B cell (primary cell): ENCODE measurements around the gene MYO1B. TPM values are rescaled to one million over a fixed set of nuclear protein-coding genes. Genes with fewer than 3 reads are reported as not detected.

ENCODE experiments used
- ATAC-seq: fragments of 200-7000 bp; cut with Tn5 transposase; one replicate; pipeline ENCODE4 v1.10.0; 2021; ENCODE audit warnings: low read depth, mild to moderate bottlenecking, moderate number of reproducible peaks, moderate library complexity
- CTCF ChIA-PET: fragments of 350-600 bp; sonication (Branson Sonifier 250); formaldehyde crosslinking; loops from one replicate; lab custom pipeline; 2021; ENCODE audit warnings: antibody characterized with exemption, inconsistent platforms; lab: Charles Lee
- POLR2A ChIA-PET: fragments of 350-600 bp; sonication (Branson Sonifier 250); formaldehyde crosslinking; loops from one replicate; lab custom pipeline; 2021; ENCODE audit warnings: antibody characterized with exemption; lab: Charles Lee
- DNase-seq: peaks from one replicate; pipeline ENCODE4 v3.0.0; 2013
- H2AFZ ChIP-seq: 2 replicates; pipeline ENCODE4 v1.6.1; 2012; ENCODE audit warnings: mild to moderate bottlenecking, low read depth, low read length; ENCODE audit not compliant: insufficient read depth, poor library complexity, severe bottlenecking
- H3K27ac ChIP-seq, 2 donors: 1 replicate in 1 of 2; 2 replicates in 1 of 2; pipeline ENCODE4 v1.5.1; 2012 to 2013; ENCODE audit warnings: low read length in 2 of 2, mild to moderate bottlenecking in 2 of 2, moderate library complexity in 1 of 2
- H3K27me3 ChIP-seq, 4 experiments: fragments of 200-600 bp in 1 of 4; sonication (generic) in 1 of 4; replicated peaks in 1 of 4; 1 replicate in 2 of 4; 2 replicates in 2 of 4; pipeline versions ENCODE4 v1.6.1 to v1.7.0; 2013 to 2016; ENCODE audit warnings: low read length in 3 of 4, mild to moderate bottlenecking in 2 of 4, mixed read lengths in 1 of 4, moderate library complexity in 1 of 4; ENCODE audit not compliant: insufficient read depth in 4 of 4, control insufficient read depth in 3 of 4; ENCODE audit errors: control extremely low read depth in 1 of 4
- H3K36me3 ChIP-seq, 2 experiments: replicated peaks in 1 of 2; 1 replicate in 1 of 2; 2 replicates in 1 of 2; pipeline versions ENCODE4 v1.6.1 to v1.7.1; 2013; ENCODE audit warnings: low read length in 1 of 2; ENCODE audit not compliant: insufficient read depth in 2 of 2, control insufficient read depth in 1 of 2; ENCODE audit errors: control extremely low read depth in 1 of 2, extremely low read depth in 1 of 2
- H3K4me1 ChIP-seq, 2 donors: fragments of 200-600 bp in 1 of 2; sonication (generic) in 1 of 2; 1 replicate in 1 of 2; 2 replicates in 1 of 2; pipeline versions ENCODE4 v1.5.1 to v1.6.1; 2013 to 2017; ENCODE audit warnings: low read length in 2 of 2; ENCODE audit not compliant: control insufficient read depth in 2 of 2, insufficient read depth in 2 of 2
- H3K4me2 ChIP-seq: replicated peaks from 2 replicates; pipeline ENCODE3; 2012; ENCODE audit warnings: mild to moderate bottlenecking, low read depth, low read length; ENCODE audit not compliant: poor library complexity, severe bottlenecking
- H3K4me3 ChIP-seq, 5 experiments: fragments of 200-600 bp in 1 of 5; sonication (generic) in 1 of 5; 1 replicate in 3 of 5; 2 replicates in 2 of 5; pipeline versions ENCODE4 v1.5.1 to v1.7.0; 2011 to 2016; ENCODE audit warnings: low read length in 4 of 5, mild to moderate bottlenecking in 4 of 5, low read depth in 2 of 5, control low read depth in 1 of 5, moderate library complexity in 1 of 5; ENCODE audit not compliant: insufficient read depth in 1 of 5; ENCODE audit errors: control extremely low read depth in 1 of 5, extremely low read depth in 1 of 5
- H3K79me2 ChIP-seq: fragments of 200-600 bp; sonication (generic); one replicate; pipeline ENCODE4 v1.6.0; 2016; ENCODE audit warnings: low read length; ENCODE audit not compliant: control insufficient read depth, insufficient read depth
- H3K9ac ChIP-seq: fragments of 200-600 bp; sonication (generic); 2 replicates; pipeline ENCODE4 v1.6.1; 2017; ENCODE audit warnings: mild to moderate bottlenecking, low read length, moderate library complexity
- H3K9me3 ChIP-seq, 3 donors: one replicate each; pipeline versions ENCODE4 v1.6.1 to v1.7.1; 2013; ENCODE audit warnings: low read length in 2 of 3; ENCODE audit not compliant: control insufficient read depth in 2 of 3, insufficient read depth in 1 of 3; ENCODE audit errors: control extremely low read depth in 1 of 3
- H4K20me1 ChIP-seq: 2 replicates; pipeline ENCODE4 v1.6.0; 2012; ENCODE audit warnings: mild to moderate bottlenecking, low read length; ENCODE audit not compliant: insufficient read depth, control insufficient read depth, poor library complexity, severe bottlenecking
- H3K27ac Mint-ChIP-seq: one replicate; pipeline ENCODE4 v1.8.0; 2021; ENCODE audit warnings: mixed read lengths
- H3K27me3 Mint-ChIP-seq: one replicate; pipeline ENCODE4 v1.8.0; 2021; ENCODE audit warnings: mixed read lengths
- H3K4me1 Mint-ChIP-seq: one replicate; pipeline ENCODE4 v1.8.0; 2021; ENCODE audit warnings: mixed read lengths
- H3K4me3 Mint-ChIP-seq: one replicate; pipeline ENCODE4 v1.8.0; 2021; ENCODE audit warnings: mixed read lengths
- H3K9me3 Mint-ChIP-seq: one replicate; pipeline ENCODE4 v1.8.0; 2022; ENCODE audit warnings: mixed read lengths; ENCODE audit not compliant: insufficient read depth
- EZH2 ChIP-seq: IDR thresholded peaks from 2 replicates; pipeline ENCODE4 v1.6.1; 2012; ENCODE audit warnings: borderline replicate concordance, low read depth, mild to moderate bottlenecking, moderate library complexity, low read length; ENCODE audit not compliant: insufficient read depth, poor library complexity, severe bottlenecking
- WGBS: methylation state at CpG from one replicate; pipeline ENCODE4 v1.1.5; 2013; ENCODE audit warnings: missing lambda C conversion rate; ENCODE audit not compliant: insufficient coverage; 5-methylcytosine and 5-hydroxymethylcytosine counted together
- intact Hi-C: fragments of 100-400 bp; cut with micrococcal nuclease; formaldehyde crosslinking; loops from one replicate; pipeline ENCODE4 v1.10.0; 2022
- polyA plus RNA-seq: library from polyadenylated mRNA; depleted of rRNA; stranded (reverse); fragments of >200 nt; gene quantifications from 2 replicates; pipeline ENCODE4 v1.2.3, GENCODE V29; 2012
- total RNA-seq, 2 donors: library from RNA; stranded (reverse); fragments of 120-200 nt in 1 of 2; gene quantifications; 1 replicate in 1 of 2; 2 replicates in 1 of 2; pipeline versions ENCODE4 v1.2.3 to v1.2.4, GENCODE V29; 2013 to 2022
- TF ChIP-seq, protein P1 (sequence below): fragments of 200-600 bp; IDR thresholded peaks from one replicate; pipeline ENCODE4 v1.8.0; 2022; ENCODE audit warnings: antibody characterized with exemption, mild to moderate bottlenecking

Gene MYO1B
- total and polyA plus RNA-seq, 2 donors (not counting 1 experiment from before 2014, with no cell fraction given), result 0.67 to 4.4 TPM

DNA sequence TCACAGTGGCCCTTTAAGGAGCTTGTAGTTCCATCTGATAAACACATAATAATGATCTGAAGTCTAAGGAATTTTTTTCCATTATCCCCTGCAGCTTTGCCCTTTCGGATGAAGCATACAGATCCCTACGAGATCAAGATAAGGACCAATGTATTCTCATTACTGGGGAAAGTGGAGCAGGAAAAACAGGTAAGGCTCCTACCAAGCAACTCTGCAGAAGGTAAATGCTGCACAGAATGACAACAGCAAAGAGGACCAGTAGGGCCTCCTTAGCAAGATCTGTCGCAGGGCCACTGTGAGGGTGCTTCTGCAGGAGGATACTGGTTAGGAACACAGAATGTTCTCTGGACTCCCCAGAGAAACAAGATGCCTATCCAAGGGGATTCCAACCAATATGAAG lies 84.6 kb downstream of the MYO1B start:
- Histone ChIP-seq H3K27me3 (no peaks in the 10 kb centered on the region), H3K4me2 (no peak overlapping the region), H3K4me1 (no peaks in the 10 kb centered on the region), H4K20me1 (no peaks in the 10 kb centered on the region), H3K36me3 (no peaks in the 10 kb centered on the region), H2AFZ (no peak overlapping the region), H3K79me2 (peaks cover 5% of the 10 kb centered on the region), H3K4me3 (no peak overlapping the region), H3K9me3 (no peaks in the 10 kb centered on the region), H3K9ac (no peak overlapping the region), H3K27ac (no peak overlapping the region)
- TF ChIP-seq EZH2, result no peak
- TF ChIP-seq, protein P1, sequence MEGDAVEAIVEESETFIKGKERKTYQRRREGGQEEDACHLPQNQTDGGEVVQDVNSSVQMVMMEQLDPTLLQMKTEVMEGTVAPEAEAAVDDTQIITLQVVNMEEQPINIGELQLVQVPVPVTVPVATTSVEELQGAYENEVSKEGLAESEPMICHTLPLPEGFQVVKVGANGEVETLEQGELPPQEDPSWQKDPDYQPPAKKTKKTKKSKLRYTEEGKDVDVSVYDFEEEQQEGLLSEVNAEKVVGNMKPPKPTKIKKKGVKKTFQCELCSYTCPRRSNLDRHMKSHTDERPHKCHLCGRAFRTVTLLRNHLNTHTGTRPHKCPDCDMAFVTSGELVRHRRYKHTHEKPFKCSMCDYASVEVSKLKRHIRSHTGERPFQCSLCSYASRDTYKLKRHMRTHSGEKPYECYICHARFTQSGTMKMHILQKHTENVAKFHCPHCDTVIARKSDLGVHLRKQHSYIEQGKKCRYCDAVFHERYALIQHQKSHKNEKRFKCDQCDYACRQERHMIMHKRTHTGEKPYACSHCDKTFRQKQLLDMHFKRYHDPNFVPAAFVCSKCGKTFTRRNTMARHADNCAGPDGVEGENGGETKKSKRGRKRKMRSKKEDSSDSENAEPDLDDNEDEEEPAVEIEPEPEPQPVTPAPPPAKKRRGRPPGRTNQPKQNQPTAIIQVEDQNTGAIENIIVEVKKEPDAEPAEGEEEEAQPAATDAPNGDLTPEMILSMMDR, result no peak
- WGBS, result 92% methylated on average over 3 of the region's 3 CpGs
- H3K27ac Mint-ChIP-seq, result no peak overlapping the region
- ATAC-seq, result no peak
- H3K9me3 Mint-ChIP-seq, result no peaks in the 10 kb centered on the region
- intact Hi-C loops, result no loop called here
- no peak for DNase-seq
- CTCF ChIA-PET, result no interaction called here
- no peaks in the 10 kb centered on the region for H3K4me1 Mint-ChIP-seq
- no peak overlapping the region for H3K4me3 Mint-ChIP-seq
- H3K27me3 Mint-ChIP-seq, result no peaks in the 10 kb centered on the region
- POLR2A ChIA-PET, result no interaction called here

DNA sequence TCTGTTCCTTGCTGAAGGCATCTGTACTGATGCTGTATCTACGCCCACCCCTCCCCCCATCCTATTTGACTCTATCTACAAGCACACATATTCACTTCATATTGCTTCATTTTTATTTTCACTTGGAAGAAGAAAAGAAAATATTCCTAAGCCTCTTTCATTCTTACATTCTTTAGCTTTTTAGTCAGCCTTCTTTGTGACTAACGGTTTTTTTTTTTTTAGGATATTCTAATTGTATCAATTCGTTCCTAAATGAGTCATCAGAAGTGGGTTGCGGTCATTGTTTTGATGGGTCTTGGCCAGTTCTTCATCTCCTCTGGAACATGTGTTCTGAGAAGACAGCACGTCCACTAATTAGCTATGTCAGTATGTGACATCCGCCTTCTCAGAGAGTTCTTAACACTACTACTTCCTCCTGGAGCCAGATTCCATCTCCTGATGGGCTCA lies 88.7 kb downstream of the MYO1B start:
- no CpG with 5 or more reads among the region's 6 CpGs for WGBS
- H3K36me3 ChIP-seq, result no peaks in the 10 kb centered on the region
- no peaks in the 10 kb centered on the region for H4K20me1 ChIP-seq
- H3K27ac Mint-ChIP-seq, result no peak overlapping the region
- no peak for ATAC-seq
- ChIA-PET CTCF (no interaction called here), POLR2A (no interaction called here)
- no peak overlapping the region for H3K4me3 ChIP-seq
- H3K9me3 ChIP-seq, result no peaks in the 10 kb centered on the region
- H3K9me3 Mint-ChIP-seq, result no peaks in the 10 kb centered on the region
- H3K4me1 ChIP-seq, result no peaks in the 10 kb centered on the region
- H3K27me3 ChIP-seq, result no peaks in the 10 kb centered on the region
- no peak overlapping the region for H2AFZ ChIP-seq
- H3K27me3 Mint-ChIP-seq, result no peaks in the 10 kb centered on the region
- intact Hi-C loops, result no loop called here
- H3K9ac ChIP-seq, result no peak overlapping the region
- TF ChIP-seq EZH2, result no peak
- TF ChIP-seq, protein P1, result no peak
- no peak overlapping the region for H3K4me3 Mint-ChIP-seq
- H3K79me2 ChIP-seq, result no peaks in the 10 kb centered on the region
- no peak overlapping the region for H3K4me2 ChIP-seq
- no peaks in the 10 kb centered on the region for H3K4me1 Mint-ChIP-seq
- no peak for DNase-seq
- no peak overlapping the region for H3K27ac ChIP-seq
